ENCODE measurements around the gene BLACAT1. TPM values are rescaled to one million over a fixed set of nuclear protein-coding genes. Genes with fewer than 3 reads are reported as not detected.
A peak's percentile ranks its signal among the peaks of the same experiment; 100 is the strongest.

BLACAT1 gene
- total RNA-seq, 1 experiment from 2014 or later = 0.07 TPM

- no peak for DNase-seq (ENCODE audit: low read depth)
- in situ Hi-C loops (cut with HindIII; ENCODE audit: low pct_unique_long_range_greater_than_20kb, low sequenced_read_pairs) = no loop called here
Measured at GRCh38 chr1:205465392-205465791, 9.5 kb upstream of the BLACAT1 start.

- in situ Hi-C loops (cut with HindIII; ENCODE audit: low pct_unique_long_range_greater_than_20kb, low sequenced_read_pairs) = no loop called here
- peak; percentile 46 for DNase-seq (ENCODE audit: low read depth)
Measured at GRCh38 chr1:205458777-205459566, 3.1 kb upstream of the BLACAT1 start.

- no peak for DNase-seq (ENCODE audit: low read depth)
- in situ Hi-C loops (cut with HindIII; ENCODE audit: low pct_unique_long_range_greater_than_20kb, low sequenced_read_pairs) = no loop called here
Measured at GRCh38 chr1:205456868-205457745, 1.3 kb upstream of the BLACAT1 start.

GRCh38 chr1:205456383-205456867 lies 580 bp upstream of the BLACAT1 start:
- DNase-seq (ENCODE audit: low read depth) = no peak

DNA sequence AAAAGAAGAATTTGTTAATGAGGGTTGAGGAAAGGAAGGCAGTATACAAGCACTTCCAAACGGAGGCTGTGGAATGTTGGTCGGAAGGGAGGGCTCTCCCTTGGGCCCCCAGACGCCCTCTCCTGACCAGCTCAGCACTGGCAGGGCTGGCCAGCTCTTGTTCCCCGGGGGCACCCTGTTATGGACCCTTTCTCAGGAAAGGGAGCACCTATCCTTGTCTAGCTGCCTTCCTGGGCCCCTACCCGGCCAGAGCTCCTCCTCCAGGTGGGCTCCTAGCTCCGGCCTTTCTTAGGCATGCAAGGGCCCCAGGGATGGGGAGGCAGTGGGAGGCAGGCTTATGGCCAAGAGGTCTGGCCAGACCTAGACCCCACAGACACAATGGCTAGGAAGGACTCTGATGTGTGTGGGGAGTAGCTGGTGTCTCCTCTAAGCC lies 926 bp downstream of the BLACAT1 start:
- in situ Hi-C loops (cut with HindIII; ENCODE audit: low pct_unique_long_range_greater_than_20kb, low sequenced_read_pairs) = no loop called here
- no peak for DNase-seq (ENCODE audit: low read depth)

More at GRCh38 chr1:205456383-205456867, 580 bp upstream of the BLACAT1 start:
- in situ Hi-C loops (cut with HindIII; ENCODE audit: low pct_unique_long_range_greater_than_20kb, low sequenced_read_pairs) = no loop called here

DNA sequence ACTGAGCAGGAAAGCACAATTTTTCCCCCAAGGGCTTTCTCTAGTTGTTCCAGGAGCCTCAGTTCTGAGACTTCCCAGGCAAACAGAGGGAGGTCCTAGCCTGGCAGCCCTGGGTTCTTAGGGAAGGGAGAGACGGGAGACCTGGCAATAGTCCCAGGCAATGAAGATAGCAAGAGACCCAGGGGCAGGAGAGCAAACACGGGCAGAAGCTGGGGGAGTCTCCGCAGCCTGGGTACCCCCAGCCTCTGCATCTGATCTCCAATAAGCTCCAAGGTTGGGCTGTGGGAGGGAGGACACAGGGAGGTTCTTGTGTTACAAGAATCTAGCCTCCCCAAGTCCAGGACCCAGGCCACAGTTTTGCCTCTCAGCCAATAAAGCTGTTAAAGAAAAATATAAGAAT lies 2.4 kb downstream of the BLACAT1 start:
- in situ Hi-C loops (cut with HindIII; ENCODE audit: low pct_unique_long_range_greater_than_20kb, low sequenced_read_pairs) = no loop called here
- DNase-seq (ENCODE audit: low read depth) = no peak

- no peak for DNase-seq (ENCODE audit: low read depth)
- in situ Hi-C loops (cut with HindIII; ENCODE audit: low pct_unique_long_range_greater_than_20kb, low sequenced_read_pairs) = no loop called here
Measured at GRCh38 chr1:205452933-205453332, 2.9 kb downstream of the BLACAT1 start.

DNA sequence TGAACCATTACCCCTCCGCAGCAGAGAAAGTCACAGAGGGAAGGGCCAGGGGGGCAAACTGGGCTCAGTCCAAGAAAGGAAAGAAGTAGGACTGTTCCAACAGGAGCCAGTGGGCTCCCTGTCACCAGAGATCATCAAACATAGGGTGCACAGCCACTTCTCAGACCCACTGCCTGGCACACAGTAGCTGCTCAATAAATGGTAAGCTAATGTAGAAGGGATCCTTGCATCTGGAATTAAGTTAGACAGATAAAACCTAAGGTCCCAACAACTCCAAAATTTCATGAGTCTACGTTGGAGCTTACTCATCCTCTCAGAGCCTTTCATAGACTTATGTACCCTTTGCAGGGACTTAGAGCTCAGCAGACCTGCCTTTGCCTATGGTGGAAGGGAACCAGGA lies 3.5 kb downstream of the BLACAT1 start:
- DNase-seq (ENCODE audit: low read depth) = no peak
- in situ Hi-C loops (cut with HindIII; ENCODE audit: low pct_unique_long_range_greater_than_20kb, low sequenced_read_pairs) = no loop called here

- in situ Hi-C loops (cut with HindIII; ENCODE audit: low pct_unique_long_range_greater_than_20kb, low sequenced_read_pairs) = no loop called here
- no peak for DNase-seq (ENCODE audit: low read depth)
Measured at GRCh38 chr1:205451759-205452164, 4.1 kb downstream of the BLACAT1 start.

DNA sequence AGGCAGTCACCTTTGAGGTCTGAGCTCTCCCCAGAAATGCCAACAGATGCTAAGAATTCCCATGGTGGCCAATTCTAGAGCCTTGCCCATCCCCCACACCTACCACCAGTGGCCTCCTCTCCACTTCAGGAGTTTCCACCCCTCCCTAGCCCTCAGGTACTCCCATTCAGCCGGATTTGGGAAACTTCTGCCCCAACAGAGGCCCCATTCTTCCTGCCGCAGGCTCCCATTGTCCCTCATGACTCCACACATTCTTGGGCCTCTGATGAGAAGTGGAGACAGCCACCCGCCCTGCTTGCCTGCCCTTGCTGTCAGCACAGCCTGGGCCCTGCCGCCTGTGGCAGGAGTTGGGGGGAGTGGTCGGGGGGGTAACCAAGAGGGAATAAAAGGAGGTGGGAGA lies 4.6 kb downstream of the BLACAT1 start:
- in situ Hi-C loops (cut with HindIII; ENCODE audit: low pct_unique_long_range_greater_than_20kb, low sequenced_read_pairs) = no loop called here
- no peak for DNase-seq (ENCODE audit: low read depth)

- peak; percentile 30 for DNase-seq (ENCODE audit: low read depth)
- in situ Hi-C loops (cut with HindIII; ENCODE audit: low pct_unique_long_range_greater_than_20kb, low sequenced_read_pairs) = no loop called here
Measured at GRCh38 chr1:205450448-205450847, 5.4 kb downstream of the BLACAT1 start.

DNA sequence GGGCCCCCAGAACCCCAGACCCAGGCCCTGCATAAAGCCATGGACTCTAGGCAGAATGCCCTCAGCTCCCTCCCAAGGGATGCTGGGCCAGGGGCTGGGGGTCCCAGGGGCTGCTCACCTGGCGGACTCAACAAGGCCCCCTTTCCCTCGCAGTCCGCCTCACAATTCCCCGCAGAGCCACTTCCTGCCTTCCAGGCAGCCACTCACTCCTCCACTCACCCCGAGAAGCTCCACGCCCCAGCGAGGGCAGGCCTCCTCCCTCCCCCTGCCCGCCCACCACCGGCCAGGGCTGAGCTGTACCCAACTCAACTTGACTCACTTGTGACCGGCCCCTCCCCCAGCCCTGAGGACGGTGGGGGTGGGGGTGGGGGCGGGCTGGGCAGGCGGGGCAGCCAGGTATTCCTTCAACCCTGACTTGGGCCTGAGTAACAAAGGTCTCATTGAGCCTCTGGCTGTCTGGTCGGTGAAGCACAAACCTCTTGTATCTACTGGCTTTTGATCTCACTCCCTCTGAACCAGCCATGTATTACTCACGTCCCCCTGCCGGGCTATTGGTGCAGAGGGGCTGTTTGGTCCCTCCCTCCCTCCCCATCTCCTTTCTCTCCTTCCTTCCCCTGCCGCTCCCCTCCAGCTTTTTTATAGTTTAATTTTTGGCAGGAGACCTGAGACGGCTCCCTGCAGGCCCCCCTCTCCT lies 5.9 kb downstream of the BLACAT1 start:
- peak; percentile 73 for DNase-seq (ENCODE audit: low read depth)
- in situ Hi-C loops (cut with HindIII; ENCODE audit: low pct_unique_long_range_greater_than_20kb, low sequenced_read_pairs) = no loop called here

DNA sequence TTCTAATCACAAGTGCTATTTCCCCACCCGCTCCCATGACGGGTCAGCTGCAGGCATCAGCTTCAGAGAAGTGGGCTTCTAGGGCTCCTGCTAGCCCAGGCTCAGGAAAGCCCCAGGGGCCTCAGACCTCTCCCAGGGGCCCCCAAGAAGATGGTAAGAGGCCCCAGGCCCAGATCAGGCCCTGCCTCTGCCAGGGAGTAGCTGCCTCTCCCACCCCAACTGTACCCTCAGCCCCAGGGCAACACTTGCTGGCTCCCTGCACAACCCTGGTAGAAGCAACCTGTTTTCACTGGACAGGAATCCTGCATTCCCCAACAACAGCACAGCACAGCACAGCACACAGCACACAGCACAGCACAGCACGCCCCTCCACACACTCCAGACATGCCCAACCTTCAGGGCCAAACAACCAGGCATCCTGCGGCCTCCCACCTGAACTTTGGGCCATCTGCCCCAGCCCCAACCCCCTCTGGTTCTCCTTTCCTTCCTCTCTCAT lies 6.5 kb downstream of the BLACAT1 start:
- no peak for DNase-seq (ENCODE audit: low read depth)
- in situ Hi-C loops (cut with HindIII; ENCODE audit: low pct_unique_long_range_greater_than_20kb, low sequenced_read_pairs) = no loop called here

- in situ Hi-C loops (cut with HindIII; ENCODE audit: low pct_unique_long_range_greater_than_20kb, low sequenced_read_pairs) = no loop called here
- no peak for DNase-seq (ENCODE audit: low read depth)
Measured at GRCh38 chr1:205448540-205449253, 7.1 kb downstream of the BLACAT1 start.

- in situ Hi-C loops (cut with HindIII; ENCODE audit: low pct_unique_long_range_greater_than_20kb, low sequenced_read_pairs) = no loop called here
- no peak for DNase-seq (ENCODE audit: low read depth)
Measured at GRCh38 chr1:205447457-205448341, 8.1 kb downstream of the BLACAT1 start.

DNA sequence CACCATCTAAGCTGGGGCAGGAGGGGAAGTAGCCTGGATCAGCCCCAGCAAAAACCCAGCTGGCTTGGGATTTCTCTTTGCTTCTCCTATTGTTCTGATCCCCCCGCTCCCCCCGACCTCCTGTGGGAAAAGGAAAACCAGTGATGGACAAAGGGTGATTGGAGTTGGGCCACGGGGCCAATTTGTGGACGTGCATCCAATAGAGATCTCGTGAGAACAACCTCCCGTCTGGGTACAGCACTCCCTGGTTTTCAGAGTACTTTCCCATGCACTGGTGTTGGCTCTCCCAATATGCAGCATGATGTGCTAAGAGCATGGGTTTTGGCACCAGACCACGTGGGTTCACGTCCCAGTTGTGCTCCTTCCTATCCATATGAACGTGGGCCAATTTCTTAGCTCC lies 9.0 kb downstream of the BLACAT1 start:
- no peak for DNase-seq (ENCODE audit: low read depth)
- in situ Hi-C loops (cut with HindIII; ENCODE audit: low pct_unique_long_range_greater_than_20kb, low sequenced_read_pairs) = no loop called here

GRCh38 chr1:205445646-205445935 lies 10.3 kb downstream of the BLACAT1 start:
- DNase-seq (ENCODE audit: low read depth) = no peak
- in situ Hi-C loops (cut with HindIII; ENCODE audit: low pct_unique_long_range_greater_than_20kb, low sequenced_read_pairs) = no loop called here

Measured in Caki2 (cell line).